Measurements from ENCODE around the gene SLC15A1.

Gene SLC15A1

DNA sequence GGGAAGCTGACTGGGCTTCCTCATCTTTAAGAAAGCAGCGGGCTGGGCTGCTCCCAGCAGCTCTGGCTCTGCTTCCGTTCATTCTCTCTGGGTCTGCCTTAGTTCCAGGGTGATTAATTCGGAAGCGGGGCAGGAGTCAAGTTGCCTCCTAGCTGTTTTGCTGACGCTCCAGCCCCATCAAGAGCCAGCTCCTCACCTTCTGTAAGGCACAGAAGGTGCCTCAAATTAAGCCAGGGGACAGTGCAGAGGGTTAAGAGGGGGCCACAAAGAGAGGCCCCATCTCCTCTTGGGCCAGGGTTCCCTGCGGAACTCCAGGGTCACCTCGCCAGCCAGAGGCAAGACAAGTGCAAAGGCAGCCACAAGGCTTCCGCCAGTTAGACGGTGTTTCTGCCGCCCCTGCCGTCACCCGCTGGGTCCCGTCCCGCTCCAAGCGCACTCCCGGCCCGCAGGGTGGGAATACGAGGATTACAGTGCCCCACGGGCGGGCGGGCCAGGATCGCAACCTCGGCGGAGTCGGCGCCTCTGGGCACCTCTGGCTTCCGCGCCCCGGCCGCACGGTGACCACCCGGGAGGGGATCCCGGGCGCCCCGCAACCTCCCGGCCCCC, 508 bp downstream of the SLC15A1 start:
- no peak overlapping the region for H3K4me3 ChIP-seq (IDR thresholded peaks at IDR 0.05; ENCODE audit: insufficient read depth, low read depth, low read length)
- H3K36me3 ChIP-seq (ENCODE audit: insufficient read depth) = no peaks in the 10 kb centered on the region
- H3K4me2 ChIP-seq = no peak overlapping the region
- TF ChIP-seq, protein P1, sequence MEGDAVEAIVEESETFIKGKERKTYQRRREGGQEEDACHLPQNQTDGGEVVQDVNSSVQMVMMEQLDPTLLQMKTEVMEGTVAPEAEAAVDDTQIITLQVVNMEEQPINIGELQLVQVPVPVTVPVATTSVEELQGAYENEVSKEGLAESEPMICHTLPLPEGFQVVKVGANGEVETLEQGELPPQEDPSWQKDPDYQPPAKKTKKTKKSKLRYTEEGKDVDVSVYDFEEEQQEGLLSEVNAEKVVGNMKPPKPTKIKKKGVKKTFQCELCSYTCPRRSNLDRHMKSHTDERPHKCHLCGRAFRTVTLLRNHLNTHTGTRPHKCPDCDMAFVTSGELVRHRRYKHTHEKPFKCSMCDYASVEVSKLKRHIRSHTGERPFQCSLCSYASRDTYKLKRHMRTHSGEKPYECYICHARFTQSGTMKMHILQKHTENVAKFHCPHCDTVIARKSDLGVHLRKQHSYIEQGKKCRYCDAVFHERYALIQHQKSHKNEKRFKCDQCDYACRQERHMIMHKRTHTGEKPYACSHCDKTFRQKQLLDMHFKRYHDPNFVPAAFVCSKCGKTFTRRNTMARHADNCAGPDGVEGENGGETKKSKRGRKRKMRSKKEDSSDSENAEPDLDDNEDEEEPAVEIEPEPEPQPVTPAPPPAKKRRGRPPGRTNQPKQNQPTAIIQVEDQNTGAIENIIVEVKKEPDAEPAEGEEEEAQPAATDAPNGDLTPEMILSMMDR (conservative IDR thresholded peaks at IDR 0.05; ENCODE audit: low read depth, low read length) = no peak
- no peaks in the 10 kb centered on the region for H4K20me1 ChIP-seq (ENCODE audit: insufficient read depth)
- no peak overlapping the region for H3K9ac ChIP-seq
- no peak overlapping the region for H2AFZ ChIP-seq (ENCODE audit: low read depth)
- H3K4me1 ChIP-seq (ENCODE audit: low read depth, poor library complexity, severe bottlenecking) = no peaks in the 10 kb centered on the region
- no peaks in the 10 kb centered on the region for H3K79me2 ChIP-seq (ENCODE audit: insufficient read depth, low read depth)
- no peak overlapping the region for H3K27ac ChIP-seq
- H3K27me3 ChIP-seq (ENCODE audit: insufficient read depth, low read depth) = no peaks in the 10 kb centered on the region

DNA sequence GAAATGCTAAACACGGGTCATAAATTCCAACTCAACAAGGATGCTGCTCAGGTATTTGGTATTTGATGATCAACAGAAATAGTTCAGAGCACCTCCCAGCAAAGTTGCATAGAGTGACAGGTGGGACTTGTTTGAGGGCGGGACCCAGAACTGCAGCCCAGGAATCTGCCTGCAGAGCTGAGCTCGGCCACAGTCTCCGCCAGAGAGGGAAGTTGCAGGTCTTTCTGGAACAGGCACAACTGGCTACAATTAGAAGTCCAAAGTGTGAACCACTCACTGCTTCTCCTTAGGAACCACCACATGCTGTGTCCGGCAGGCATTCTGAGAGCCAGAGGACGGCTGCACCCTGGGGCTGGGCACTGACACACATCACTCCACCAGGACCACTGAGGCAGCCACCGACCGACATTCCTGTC, 1.1 kb downstream of the SLC15A1 start:
- Histone ChIP-seq H3K4me1 (ENCODE audit: low read depth, poor library complexity, severe bottlenecking) (no peaks in the 10 kb centered on the region), H4K20me1 (ENCODE audit: insufficient read depth) (no peaks in the 10 kb centered on the region), H3K36me3 (ENCODE audit: insufficient read depth) (no peaks in the 10 kb centered on the region), H3K9ac (no peak overlapping the region), H3K79me2 (ENCODE audit: insufficient read depth, low read depth) (no peaks in the 10 kb centered on the region), H3K4me3 (IDR thresholded peaks at IDR 0.05; ENCODE audit: insufficient read depth, low read depth, low read length) (no peak overlapping the region), H3K27me3 (ENCODE audit: insufficient read depth, low read depth) (no peaks in the 10 kb centered on the region), H3K27ac (no peak overlapping the region), H3K4me2 (no peak overlapping the region), H2AFZ (ENCODE audit: low read depth) (no peak overlapping the region)
- TF ChIP-seq, protein P1 (conservative IDR thresholded peaks at IDR 0.05; ENCODE audit: low read depth, low read length) = no peak

DNA sequence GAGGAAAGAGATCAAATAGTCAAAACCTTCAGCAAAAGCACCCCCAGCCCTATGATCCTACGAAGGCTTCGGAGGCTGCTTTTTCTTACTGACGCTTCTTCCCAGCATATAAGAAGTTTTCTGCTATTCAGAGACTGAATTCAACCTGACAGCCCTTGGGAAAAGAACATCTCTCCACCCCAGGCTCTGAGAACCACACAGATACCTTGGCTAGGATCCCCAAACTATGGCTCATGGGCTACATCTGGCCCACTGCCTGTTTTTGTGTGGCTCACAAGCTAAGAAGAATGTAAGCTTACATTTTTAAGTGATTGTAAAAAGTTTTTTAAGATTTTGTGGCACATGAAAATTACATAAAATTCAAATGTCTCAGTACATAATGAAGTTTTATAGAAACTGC, 3.0 kb downstream of the SLC15A1 start:
- Histone ChIP-seq H3K27me3 (ENCODE audit: insufficient read depth, low read depth) (no peaks in the 10 kb centered on the region), H2AFZ (ENCODE audit: low read depth) (no peak overlapping the region), H3K79me2 (ENCODE audit: insufficient read depth, low read depth) (no peaks in the 10 kb centered on the region), H3K9ac (no peak overlapping the region), H3K4me2 (no peak overlapping the region), H4K20me1 (ENCODE audit: insufficient read depth) (no peaks in the 10 kb centered on the region), H3K4me3 (IDR thresholded peaks at IDR 0.05; ENCODE audit: insufficient read depth, low read depth, low read length) (no peak overlapping the region), H3K4me1 (ENCODE audit: low read depth, poor library complexity, severe bottlenecking) (no peaks in the 10 kb centered on the region), H3K27ac (no peak overlapping the region), H3K36me3 (ENCODE audit: insufficient read depth) (no peaks in the 10 kb centered on the region)
- TF ChIP-seq, protein P1 (conservative IDR thresholded peaks at IDR 0.05; ENCODE audit: low read depth, low read length) = no peak

DNA sequence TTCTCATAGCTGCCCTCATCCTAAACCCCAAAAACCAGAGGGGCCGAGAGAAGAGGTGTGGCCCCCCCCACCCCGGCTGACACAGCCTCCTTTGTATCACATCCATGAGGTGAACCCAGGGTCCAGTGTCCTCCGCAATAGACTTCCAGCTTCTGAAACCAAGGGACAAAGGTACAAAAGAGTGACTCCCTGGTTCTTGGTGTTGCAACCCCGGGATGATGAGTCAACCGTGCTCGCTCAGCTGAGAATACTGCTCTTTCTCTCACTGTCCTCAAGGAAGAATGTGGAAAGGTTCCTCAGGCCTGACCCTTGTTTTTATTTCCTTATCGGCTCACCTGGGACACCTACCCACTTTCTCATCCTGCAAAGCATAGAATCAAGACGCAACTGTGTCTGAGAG, 5.5 kb downstream of the SLC15A1 start:
- Histone ChIP-seq H3K4me1 (ENCODE audit: low read depth, poor library complexity, severe bottlenecking) (no peaks in the 10 kb centered on the region), H3K27ac (no peak overlapping the region), H3K9ac (no peak overlapping the region), H3K79me2 (ENCODE audit: insufficient read depth, low read depth) (no peaks in the 10 kb centered on the region), H4K20me1 (ENCODE audit: insufficient read depth) (no peaks in the 10 kb centered on the region), H3K36me3 (ENCODE audit: insufficient read depth) (no peaks in the 10 kb centered on the region), H3K27me3 (ENCODE audit: insufficient read depth, low read depth) (no peaks in the 10 kb centered on the region), H3K4me3 (IDR thresholded peaks at IDR 0.05; ENCODE audit: insufficient read depth, low read depth, low read length) (no peak overlapping the region), H2AFZ (ENCODE audit: low read depth) (no peak overlapping the region), H3K4me2 (no peak overlapping the region)
- TF ChIP-seq, protein P1 (conservative IDR thresholded peaks at IDR 0.05; ENCODE audit: low read depth, low read length) = no peak

Measured in KMS-11 (cell line).